Hippocampal formation (tissue), 2 donors: ENCODE results near the gene CD58.
A peak's percentile ranks its signal among the peaks of the same experiment; 100 is the strongest.

Source experiments
- DNase-seq, 2 donors: peaks; one replicate each; lab custom pipeline; 2025; lab: John Stamatoyannopoulos, UW

The CD58 gene

DNA sequence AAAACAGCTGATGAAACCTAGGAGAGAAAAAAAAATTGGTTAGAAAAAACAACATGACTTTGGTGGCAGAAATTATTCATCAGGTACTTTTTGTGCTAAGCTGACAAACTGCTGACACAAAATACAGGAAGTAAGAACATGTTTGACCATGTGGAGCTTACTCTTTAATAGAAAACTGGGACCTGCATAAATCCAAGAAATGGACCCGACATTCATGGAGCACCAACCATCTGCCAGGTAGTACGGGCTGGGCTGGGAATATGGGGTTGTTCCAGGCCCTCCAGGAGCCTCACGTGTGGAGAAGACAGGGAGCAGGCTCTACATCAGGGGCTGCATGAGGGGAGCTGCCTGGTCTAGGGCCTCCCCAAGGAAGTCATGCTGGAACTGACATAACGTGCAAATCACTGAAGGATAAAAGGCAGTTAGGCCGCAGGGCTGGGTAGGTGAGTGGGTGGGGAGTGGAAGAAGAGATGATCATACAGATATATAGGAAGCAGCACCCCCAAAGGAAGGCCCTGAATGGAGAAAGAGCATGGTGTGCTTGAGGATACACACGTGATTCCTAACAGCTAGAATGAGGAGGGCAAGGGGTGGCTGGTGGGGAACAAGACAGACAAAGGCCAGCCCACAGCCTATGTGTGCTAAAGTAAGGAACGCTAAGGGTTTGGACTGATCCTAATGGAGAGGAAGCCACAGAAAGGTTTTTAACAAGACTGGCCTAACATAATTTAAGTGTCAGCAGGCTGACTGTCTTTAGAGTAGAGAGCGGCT, 26.1 kb downstream of the CD58 start:
- DNase-seq = no peak

DNA sequence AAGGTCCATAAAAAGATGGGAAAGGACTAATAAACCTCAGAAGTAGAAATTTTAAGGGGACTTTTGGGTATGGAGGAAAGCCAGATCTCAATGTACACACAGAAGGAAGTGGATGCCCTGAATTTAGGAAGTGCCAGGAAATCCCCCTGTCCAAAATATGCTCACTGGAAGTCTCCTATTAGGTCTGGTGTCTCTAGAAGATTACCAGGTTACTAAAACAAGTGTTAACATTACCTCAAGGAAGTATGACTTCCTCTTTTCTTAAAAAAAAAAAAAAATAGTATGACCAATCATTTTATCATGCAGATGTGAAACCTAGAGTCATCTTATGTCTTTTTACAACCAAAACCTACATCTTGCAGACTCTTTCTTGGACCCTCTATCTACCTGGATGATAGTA, 30.7 kb downstream of the CD58 start:
- DNase-seq = no peak

DNA sequence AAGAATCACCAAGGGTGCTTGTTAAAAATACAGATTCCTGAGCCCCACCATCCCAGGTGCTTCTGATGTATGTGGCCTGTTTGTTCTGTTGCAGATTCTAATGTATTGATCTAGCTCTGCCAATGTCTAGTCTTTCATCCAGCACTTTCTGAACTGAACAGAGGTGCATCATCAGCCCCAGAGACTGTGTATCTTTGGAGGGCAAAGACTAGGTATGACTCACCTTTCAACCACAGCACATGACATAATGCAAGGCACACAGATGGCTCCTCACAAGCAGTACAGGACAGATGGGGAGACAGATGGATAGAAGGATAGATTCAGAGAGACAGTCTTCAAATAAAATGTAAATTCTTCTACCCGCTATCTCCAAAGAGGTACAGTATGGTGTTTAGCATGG, 32.3 kb downstream of the CD58 start:
- DNase-seq = peak in 1 of 2 donors; percentile 8

DNA sequence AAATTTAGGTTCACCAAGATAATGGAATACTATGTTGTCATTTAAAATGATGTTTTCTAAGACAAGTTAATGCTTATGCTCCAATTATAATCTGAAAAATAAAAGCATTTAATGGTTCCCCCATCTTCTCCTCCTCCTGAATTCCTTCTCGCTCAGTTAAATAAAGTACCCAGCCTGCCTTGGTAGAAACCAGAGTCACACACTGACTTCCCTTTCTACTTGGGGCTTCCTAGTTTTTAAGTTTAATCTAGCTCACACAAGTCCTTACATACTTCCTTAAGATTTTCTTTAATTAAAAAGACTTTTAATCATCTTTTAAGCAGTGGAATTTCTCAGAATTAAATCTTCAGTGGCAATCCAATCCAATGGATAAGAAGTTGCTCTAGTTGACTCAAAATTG, 32.9 kb downstream of the CD58 start:
- DNase-seq = no peak

DNA sequence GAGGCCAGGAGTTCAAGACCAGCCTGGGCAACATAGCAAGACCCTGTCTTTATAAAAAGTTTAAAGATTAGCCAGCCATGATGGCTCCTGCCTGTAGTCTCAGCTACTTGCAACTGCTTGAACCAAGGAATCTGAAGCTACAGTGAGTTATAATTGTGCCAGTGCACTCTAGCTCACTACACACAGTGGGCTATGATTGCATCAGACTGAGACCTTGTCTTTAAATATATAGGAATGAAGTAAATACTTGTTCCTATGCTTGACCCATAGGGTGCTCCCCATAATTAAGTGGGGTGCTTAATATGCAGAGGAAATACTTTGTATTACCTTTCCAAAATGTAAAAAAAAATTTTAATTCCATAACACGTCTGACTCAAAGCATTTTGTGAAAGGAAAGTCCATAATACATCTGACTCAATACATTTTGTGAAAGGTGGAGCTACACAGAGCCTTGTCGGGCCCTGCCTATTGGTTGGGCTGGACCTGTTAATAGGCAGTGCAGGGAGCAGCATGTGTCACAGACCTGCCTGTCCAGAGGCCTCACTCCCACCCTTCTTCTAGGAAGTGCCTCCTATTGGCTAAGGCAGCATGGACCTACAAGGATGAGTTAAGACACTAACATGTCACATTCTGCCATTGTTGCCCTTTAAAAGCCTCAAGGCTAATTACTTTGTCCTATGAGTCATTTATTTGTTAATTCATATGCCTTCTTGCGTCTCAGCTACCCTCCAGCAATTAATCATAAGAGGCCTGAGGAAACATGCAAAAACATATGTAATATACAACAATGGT, 33.6 kb downstream of the CD58 start:
- no peak for DNase-seq

DNA sequence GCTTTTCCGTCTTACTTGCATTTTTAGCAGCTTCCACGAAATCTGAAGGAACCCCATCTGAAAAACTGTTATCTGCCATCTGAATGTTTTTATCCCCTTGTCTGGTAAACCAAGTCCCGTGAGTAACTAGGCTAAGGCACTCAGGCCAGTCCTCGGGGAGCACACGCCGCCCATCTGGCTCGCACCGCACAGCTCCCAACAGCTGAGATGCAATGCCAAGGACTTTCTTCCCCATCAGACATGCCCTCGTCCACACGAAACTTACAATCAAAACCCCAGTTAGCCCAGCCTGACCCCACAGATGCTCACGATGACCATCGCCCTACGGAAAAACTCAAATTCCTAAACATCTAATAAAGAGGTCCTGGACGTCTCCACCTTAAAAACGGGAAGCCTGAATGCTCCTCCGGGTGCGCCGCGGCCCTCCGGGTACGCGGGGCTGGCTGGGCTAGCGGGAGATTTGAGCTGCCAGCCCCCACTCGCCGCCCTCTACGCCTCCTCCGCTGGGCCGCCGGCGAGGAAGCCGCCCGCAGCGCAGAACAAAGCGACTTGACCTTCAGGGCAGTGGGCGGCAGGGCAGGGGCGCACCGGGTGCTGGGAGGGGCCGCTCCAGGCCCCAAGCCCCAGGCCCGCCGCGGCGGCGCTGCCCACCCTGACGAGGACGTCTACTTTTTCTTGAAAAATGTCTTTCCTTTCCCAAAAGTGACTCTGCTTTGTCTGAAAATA, 36.6 kb downstream of the CD58 start:
- no peak for DNase-seq

DNA sequence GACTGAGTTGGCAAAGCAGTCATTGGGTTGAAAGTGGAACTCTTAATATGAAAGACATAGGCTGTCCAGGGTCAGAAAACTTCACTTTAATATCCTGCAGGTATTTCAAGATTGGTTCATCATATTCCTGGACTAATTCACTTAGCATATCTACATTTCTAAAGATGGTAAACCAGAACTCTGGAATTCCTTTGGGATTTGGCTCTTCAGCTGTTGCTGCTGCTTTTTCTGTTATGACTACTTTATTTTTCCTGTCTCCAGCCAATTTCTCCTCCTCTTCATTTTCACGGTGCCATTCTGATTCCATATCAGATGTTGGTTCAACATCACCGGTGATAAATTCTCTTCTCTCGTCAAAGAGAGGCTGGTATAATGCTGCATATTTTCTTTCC, 37.4 kb downstream of the CD58 start:
- DNase-seq = no peak

DNA sequence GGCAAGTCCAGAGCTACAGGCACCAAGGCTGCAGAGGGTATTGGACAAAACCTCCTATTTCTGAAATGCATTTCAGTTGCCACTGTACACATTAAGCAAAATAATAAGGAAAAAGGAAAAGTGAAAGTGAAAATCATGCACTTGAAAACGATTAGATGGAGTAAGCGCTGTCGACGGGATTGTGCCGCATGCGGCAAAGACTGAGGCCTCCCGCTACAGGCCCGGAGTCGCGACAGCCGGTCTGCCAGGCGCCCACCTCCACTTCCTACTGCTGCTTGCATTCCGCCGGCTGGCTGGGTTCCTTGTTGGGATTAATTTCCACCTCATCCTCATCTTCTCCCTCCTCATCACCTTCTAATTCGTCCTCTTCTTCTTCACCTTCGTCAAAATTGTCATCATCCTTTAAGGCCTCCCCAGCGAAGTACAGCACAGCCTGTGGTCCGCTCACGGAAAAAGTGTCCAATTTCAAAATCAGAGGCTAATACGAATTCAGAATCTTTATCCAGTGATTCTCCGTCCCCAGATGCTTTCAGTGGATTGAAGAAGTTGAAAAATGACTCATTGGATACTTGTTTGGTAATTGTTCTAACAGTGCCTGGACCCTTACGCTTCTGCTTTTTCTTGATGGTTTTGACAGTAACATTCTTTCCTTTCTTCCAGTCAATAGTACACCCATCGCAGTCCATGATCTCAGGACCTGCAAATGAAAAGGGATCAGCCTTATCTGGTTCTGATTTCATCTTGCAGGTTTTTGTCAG, 38.0 kb downstream of the CD58 start:
- no peak for DNase-seq

DNA sequence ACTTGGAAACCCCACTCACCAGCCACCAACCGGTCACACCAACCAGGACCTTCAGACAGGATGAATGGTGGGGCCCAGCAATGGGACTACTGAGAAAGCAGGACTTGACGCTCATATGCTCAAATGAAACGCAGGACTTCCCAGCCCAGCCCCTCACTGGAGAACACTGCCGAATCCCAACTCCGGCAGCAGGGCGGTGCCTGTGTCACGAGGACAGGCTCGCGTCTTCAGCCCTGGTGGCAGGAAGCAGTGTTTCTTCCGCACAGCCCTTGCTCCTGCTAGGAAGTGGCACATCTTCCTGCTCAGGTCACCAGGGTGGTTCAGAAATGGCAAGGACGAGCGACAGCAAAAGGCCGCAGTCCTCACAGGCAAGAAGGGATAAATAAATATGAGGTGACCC, 38.9 kb downstream of the CD58 start:
- no peak for DNase-seq

DNA sequence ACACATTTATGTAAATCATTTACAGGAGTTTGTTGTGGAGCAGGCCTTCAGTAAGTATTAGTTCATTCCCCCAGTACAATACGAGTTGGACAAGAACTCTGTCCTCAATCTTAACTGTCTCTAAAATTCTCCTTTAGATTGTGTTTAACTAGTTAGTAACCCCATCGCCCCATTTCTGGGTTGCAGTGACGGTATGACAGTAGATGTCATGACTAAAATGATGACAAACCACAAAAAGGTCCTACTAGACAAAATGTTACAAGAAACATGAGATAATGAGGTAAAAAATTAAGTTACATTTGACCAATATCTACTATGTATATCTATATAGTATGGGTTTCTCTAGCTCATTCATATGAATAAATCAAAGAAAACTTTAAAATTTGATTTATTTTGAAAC, 41.1 kb downstream of the CD58 start:
- DNase-seq = no peak

DNA sequence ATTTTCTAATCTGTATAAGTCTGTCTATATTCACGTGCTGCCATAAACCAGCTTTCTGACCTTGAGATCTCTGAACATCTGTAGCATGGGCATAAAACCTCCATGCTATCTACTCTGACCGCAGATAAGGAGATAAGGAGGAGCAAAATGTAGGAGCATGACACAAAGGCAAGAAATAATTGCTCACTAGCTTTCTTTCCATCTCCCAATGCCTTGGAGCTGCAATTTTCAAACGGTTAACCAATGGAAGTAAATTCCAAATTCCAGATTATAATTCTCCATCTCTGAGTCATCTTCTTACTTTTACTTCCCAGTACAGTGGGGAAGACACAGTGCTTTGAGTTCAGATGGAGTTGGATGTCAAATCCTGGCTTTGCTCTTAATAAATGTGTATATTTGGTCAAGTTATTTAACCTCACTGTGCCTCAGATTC, 41.6 kb downstream of the CD58 start:
- no peak for DNase-seq

DNA sequence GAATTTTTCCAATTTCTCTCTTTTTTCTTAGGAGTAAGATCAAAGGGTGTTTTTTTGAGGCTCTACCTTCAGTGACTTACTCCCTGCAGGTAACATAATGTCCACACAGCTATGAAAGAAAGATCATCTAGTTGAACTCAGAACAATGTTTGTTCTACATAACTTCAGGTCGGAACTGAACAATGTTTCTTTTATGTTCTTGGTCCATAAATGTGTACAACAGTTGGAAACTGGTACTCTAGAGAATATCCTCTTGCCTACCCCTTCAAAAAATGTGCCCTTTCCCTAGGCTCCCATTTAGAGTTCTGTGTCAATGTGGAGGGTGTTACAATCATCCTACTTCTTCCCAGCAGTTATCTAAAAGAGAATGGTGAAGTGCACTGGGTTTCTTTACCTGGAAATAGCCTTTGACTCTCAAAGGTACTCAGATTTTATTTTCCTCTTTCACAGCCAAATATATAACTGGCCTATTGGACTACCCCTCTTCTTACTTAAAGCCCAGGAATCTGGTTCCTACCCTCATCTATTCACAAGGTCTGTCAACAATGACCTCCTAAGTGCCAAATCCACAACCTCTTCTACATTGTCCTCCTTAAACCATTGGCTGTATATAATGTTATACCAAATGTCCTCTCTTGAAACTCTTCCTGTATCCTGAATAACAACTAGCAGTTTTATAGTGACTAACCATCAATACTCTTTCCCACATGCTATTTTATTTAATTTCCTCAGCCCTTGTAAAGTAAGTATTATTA, 42.3 kb downstream of the CD58 start:
- no peak for DNase-seq

DNA sequence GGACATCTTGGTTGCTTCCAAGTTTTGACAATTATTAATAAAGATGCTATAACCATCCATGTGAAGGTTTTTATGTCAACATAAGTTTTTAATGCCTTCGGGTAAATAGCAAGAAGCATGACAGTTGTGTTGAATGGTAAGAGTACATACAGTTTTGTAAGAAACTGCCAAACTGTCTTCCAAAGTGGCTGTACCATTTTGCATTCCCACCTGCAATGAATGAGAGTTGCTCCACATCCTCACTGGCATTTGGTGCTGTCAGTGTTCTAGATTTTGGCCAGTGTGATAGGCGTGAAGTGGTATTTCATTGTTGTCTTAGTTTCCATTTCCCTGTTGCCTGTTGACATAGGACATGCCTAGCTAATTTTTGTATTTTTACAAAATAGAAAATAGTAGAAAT, 45.4 kb downstream of the CD58 start:
- DNase-seq = no peak

DNA sequence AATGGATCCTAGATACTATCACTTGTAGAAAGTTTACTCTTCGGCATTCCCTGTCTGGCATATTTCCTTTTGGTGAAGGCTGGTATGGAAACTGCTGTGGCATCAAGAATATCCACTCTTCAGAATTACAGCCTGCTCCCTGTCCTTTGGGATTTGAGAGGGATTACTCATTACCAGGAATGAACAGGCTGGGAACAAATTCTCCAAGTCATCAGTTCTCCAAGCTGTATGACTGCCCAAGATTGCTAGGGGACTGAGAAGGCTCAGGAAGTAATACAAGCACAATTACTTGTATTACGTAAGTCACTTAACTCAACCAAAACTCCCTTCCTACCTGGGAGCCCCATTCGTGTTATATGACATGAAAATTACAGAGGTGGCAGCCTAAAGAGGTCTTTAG, 49.6 kb downstream of the CD58 start:
- no peak for DNase-seq

DNA sequence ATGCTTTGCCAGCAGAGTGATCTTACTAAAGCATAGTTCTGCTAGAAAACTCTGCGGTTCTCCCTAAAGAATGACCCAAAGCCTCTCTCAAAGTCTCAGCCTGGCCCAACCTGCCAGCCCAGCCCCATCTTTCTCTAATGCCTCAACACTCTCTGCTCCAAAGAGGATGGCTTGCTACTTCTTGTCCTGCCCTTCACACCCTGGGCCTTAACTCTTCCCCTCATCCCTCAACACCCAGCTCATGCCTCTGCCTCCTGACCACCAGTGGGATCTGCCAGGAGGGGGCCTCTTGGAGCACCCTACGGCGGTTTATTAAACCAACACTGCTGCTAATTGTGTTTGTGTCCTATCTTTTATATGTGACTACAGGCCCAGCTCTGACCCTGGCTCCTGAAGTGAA, 52.4 kb downstream of the CD58 start:
- DNase-seq = no peak

DNA sequence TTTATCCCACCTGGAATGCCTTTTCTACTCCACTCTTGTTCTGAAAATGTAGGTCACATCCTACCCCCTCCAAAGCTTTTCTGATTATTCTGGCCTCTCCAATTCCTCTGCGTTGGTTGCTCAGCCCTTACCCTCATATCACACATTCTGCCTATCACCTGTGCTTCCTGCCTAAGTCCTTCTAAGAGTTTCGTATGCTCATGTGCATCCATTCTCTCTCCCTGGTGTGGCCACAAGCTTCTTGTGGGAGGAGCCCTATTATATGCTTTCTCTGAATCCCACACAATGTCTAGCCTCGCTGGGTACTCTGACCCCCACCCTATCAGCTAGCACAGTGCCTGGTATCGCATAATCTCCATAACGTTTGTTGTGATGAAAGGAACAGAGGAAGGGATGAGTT, 54.2 kb downstream of the CD58 start:
- no peak for DNase-seq

DNA sequence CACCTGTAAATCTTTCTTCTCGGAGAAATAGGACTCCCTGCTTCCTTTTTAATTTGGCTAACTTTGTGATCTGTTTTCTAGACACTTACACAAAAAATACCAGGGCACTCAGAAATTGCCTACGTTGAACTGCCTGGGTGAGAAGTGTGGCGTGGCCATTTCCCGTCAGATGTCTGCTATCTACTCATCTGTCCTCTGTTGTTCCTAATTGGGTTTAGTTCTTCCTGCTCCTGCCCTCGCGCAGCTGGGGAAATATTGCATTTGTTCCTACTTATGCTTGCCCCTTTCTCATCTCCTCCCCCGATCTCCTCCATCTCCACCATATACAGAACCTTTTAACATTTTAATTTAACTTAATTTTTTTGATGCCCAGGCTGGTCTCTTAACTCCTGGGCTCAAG, 55.1 kb downstream of the CD58 start:
- no peak for DNase-seq

DNA sequence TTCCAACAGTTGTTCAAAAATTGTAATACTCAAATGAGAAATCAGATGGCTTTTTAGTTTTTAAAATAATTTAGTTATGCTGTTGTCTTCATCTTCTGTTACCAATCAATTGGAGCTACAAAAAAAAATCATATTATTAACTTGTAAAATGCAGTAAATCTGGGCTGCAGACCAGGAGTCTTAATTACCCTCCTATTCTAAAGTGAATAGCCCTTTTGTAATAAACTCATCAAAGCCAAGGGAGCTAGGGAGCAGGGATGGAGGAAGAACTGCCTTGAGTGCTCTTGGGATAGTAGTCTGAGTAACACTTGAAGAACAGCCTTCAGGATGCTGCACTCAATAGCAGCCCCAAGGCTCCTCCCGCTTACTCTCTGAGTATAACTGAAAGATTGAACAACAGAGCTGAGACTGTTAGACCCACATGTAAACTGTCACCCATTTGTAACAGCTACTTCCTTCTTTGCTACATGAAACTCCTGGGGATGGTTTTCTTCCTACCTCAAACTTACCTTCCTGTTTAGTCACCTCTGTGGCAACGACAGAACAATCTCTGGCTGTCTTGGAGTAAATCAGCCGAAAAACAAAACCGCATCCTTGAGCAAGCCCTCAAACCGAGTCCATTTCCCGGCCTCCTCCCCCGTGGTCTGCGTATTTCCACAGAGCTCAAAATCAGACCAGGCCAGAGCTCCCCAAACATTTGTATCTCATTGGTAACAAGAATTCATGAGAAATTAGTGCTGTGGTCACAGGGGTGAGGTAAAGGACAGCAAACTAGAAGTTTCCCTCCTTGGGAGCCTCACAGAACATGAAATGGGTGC, 55.9 kb downstream of the CD58 start:
- peak in 1 of 2 donors; percentile 14 for DNase-seq

DNA sequence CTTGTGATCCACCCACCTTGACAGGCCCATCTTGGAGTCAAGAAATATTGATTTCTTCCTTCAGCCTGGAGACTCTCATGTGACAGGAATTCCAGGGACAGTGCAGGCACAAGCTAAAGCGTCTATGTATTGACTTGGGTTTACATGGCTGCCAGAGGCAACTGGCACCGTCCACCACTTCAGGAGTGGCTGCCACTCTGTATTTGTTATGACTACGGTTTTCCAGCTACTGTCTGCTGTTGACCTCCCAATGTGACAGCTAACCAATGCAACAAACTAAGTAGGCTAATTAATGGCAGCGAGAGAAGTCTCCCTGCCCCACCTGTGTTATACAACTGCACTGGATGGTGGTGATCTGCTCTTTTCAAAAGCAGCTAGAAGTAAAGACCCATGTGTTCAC, 56.9 kb downstream of the CD58 start:
- DNase-seq = no peak

DNA sequence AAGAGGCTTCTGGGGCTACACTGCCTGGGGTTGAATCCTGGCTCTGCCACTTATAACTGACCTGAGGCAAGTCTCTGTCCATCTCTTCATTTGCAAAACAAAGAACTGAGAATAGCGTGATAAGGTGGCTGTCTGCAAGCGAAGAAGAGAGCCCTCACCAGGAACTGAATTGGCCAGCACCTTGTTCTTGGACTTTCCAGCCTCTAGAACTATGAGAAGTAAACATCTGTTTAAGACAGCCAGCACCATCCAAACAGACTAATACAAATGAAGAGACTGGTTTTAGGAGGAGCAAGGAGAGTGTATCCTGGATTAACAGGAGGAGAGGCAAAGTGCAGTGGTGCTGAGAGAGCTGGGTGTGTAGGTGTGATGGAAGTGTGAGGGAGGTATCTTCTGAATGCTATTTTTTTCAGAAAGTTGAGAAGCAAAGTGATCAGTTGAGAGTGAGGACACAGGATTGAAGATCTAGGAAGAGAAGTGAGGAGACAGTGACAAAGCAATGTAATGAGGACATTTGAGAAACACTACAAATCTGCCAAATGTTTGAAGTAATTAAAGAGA, 59.3 kb downstream of the CD58 start:
- DNase-seq = no peak
